Midbrain (tissue), 1 donor: ENCODE results near the gene IPP.
"Not testable (repeated sequence)": the region's sequence is repeated elsewhere in the genome, so short reads cannot be mapped to it uniquely, and the experiment has no call there.

Experiments used
- DNase-seq: peaks from one replicate; lab custom pipeline; 2025; lab: John Stamatoyannopoulos, UW

The IPP gene

GRCh38 chr1:45739641-45740156 is 10.8 kb downstream of the IPP start:
- not testable (repeated sequence) for DNase-seq

- DNase-seq, result no peak
Measured at GRCh38 chr1:45739137-45739536, 11.3 kb downstream of the IPP start.

- no peak for DNase-seq
Measured at GRCh38 chr1:45730780-45731319, 19.6 kb downstream of the IPP start.

- DNase-seq, result no peak
Measured at GRCh38 chr1:45730075-45730779, 20.2 kb downstream of the IPP start.

DNA sequence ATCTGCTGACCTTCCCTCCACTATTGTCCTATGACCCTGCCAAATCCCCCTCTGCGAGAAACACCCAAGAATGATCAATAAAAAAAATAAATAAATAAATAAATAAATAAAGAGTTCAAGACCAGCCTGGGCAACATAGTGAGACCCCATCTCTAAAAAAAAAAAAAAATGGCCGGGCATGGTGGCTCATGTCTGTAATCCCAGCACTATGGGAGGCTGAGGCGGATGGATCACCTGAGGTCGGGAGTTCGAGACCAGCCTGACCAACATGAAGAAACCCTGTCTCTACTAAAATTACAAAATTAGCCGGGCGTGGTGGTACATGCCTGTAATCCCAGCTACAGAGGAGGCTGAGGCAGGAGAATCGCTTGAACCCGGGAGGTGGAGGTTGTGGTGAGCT is 24.4 kb downstream of the IPP start:
- not testable (repeated sequence) for DNase-seq

DNA sequence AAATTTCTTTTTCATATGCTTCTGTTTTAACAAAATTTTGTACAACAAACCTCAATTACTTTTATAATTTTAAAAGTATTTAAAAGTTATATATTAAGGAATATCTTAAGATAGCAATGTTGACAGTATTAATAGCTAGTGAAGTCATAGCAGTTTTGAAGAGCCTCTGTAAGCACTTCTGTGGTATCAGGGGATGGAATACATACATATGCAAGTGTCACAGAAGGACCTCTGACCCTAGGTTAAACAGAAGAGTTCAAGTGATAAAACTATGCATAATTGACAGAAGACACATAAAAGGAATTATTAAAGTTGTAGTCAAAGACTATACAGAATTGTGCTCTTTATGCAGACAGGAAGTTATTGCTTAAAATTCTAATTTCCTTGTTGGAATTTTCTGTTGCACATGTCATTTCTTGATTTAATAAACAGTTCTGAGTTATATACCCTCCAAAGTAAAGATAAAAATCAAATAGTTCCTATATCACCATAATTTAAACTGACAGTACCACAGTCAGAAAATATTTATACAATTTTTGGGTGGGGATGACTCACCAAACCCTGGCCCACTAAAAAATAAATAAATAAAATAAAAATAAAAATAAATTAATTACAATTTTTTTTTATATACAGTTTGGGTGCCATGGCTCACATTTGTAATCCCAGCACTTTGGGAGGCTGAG is 27.1 kb downstream of the IPP start:
- no peak for DNase-seq

- DNase-seq, result no peak
Measured at GRCh38 chr1:45722809-45723208, 27.6 kb downstream of the IPP start.

DNA sequence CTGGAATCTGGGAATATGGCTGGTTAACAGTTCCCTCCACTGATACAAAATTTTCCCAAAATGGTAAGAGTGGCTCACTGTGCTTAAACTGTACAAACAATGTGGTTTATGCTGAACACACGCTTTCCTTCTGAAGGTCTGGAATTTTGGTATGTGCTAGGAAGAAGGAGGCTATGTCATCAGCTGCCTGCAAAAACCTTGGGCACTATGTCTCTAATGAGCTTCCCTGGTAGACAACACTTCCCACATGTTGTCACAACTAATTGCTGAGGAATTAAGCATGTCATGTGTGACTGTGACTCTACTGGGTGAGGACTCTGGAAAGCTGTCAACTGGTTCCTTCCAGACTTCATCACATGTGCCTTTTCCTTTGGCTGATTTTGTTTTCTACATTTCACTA is 29.2 kb downstream of the IPP start:
- DNase-seq, result no peak

GRCh38 chr1:45718289-45718688 is 32.2 kb downstream of the IPP start:
- DNase-seq, result no peak

DNA sequence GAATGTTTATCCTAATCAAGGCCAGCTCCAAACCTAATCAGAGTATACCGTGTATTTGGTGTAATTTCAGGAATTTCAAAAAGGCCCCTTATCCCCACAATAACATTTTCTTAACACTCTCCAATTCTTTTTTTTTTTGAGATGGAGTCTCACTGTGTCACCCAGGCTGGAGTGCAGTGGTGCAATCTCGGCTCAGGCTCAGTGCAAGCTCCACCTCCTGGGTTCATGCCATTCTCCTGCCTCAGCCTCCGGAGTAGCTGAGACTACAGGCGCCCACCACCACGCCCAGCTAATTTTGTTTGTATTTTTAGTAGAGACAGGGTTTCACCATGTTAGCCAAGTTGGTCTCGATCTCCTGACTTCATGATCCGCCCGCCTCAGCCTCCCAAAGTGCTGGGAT is 33.1 kb downstream of the IPP start:
- not testable (repeated sequence) for DNase-seq

- no peak for DNase-seq
Measured at GRCh38 chr1:45716700-45717099, 33.8 kb downstream of the IPP start.

DNA sequence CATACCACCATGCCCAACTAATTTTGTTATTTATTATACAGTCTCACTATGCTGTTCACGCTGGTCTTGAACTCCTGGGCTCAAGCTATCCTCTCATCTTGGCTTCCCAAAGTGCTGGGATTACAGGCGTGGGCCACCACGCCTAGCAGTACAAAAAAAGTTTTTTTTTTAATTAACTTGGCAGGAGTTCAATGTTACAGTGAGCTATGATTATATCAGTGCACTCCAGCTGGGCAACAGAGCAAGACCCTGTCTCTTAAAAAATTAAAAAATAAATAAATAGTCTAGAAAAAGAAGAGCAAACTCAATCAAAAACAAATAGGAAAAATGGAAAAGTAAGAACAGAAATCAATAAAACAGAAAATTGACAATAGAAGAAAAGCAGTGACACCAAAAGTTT is 36.7 kb downstream of the IPP start:
- no peak for DNase-seq

- DNase-seq, result no peak
Measured at GRCh38 chr1:45704637-45705036, 45.8 kb downstream of the IPP start.

GRCh38 chr1:45694823-45695222 is 55.6 kb downstream of the IPP start:
- no peak for DNase-seq

DNA sequence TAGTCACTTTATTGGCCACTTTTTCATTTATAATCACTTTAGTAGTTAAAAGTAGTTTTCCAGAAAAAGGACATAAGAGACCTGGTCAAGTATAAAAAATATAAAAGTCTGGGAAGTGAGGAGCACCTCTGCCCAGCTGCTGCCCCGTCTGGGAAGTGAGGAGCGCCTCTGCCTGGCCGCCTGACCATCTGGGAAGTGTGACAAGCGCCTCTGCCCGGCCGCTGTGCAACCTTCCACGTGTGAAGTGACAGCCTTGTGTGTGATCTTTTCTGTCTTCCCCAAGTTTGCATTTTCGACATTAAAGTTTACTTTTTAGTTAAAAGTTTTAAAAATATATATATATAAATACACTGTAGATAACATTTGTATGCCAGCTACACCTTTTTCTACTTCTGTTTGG is 56.6 kb downstream of the IPP start:
- DNase-seq, result not testable (repeated sequence)

DNA sequence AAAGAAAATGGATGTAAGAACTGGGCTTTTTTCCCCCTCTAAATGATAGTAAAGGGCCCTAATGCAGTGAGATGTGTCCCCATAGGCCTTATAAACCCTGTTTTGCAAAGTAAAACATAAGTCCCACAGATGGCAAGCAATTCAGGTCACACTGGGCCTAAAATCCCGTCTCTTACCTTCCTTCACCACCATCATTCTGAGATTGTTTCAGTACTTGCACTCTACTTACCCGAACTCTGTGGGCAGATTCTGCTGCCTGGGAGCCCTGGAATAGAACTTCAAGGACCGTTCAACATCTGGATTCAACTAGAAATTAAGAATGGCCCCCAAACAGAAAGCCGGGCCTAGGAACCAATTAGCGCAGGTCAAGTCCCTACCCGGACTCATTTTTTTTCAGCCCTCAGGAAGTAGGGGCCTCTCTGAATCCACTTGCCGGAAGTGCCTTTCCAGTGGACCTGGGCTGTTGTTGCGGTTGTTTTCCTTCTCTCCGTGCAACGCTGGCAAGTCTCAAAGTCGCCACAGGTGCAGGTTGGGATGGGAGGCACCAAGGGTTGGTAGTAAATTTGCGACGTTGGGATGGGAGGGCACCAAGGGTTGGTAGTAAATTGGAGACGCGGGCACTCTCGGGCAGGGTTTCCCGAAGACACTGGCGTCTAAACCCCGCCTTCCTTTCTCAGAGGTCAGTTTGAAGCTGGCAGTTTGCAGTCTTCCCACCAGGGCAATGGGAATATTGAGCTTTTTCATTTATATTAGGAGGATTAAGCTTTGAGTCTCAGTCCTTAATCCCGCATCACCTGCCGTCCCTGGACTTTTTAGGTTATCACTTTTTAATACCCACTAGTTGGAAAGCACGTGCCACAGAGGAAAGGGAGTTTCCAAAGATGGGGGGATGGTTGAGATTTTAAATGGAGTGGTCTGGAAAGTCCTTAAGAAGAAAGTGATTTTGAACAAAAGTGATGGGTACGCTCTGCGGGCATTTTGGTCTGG is 62.4 kb downstream of the IPP start, which contains the start of gene TMEM69:
Gene TMEM69, plus strand, starts transcription at position 428 of the 987 bp plus-strand sequence. CDS start 2,888 bp downstream, outside the sequence.
- peak; percentile 83 for DNase-seq

GRCh38 chr1:45687014-45687753 is 63.3 kb downstream of the IPP start:
- DNase-seq, result peak; percentile 98

DNA sequence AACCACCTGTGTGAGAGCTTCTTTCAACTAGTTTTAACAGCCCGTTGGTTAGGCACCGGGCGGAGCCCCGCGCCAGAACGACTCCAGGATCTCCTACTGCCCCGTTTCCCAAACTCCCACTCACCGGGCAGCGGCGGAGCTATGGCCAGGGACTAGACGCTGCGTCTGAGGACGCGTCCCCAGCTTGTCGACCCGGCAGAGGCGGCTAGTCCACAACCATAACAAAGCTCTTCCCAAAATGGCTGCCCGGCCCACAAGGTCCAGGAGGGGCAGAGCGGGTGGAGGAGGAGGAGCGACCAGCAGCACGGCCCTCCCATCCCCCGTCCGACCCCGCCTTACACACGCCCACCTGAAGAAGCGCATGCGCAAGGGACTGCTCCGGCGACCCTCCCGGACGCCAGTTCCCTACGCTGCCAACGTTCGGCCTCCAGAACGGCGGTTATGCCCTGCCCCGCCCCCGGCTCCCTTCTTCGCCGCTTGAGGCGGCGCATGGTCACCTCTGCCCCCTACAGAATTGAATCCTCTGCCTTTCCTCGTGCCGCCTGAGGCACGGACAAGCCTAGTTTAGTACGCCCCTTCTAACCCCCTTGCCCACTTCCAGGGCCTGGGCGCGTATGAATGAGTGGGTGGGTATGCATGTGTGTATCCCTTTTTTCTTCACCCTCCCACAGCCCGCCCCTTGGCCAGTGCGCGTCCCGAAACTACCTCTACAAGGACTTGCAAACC is 64.0 kb downstream of the IPP start, which contains the start of gene GPBP1L1:
Gene GPBP1L1, minus strand, starts transcription at position 246 of the 726 bp plus-strand sequence. CDS start 27,446 bp downstream, outside the sequence.
- peak; percentile 97 for DNase-seq

GRCh38 chr1:45686015-45686287 is 64.5 kb downstream of the IPP start:
- DNase-seq, result peak; percentile 68

DNA sequence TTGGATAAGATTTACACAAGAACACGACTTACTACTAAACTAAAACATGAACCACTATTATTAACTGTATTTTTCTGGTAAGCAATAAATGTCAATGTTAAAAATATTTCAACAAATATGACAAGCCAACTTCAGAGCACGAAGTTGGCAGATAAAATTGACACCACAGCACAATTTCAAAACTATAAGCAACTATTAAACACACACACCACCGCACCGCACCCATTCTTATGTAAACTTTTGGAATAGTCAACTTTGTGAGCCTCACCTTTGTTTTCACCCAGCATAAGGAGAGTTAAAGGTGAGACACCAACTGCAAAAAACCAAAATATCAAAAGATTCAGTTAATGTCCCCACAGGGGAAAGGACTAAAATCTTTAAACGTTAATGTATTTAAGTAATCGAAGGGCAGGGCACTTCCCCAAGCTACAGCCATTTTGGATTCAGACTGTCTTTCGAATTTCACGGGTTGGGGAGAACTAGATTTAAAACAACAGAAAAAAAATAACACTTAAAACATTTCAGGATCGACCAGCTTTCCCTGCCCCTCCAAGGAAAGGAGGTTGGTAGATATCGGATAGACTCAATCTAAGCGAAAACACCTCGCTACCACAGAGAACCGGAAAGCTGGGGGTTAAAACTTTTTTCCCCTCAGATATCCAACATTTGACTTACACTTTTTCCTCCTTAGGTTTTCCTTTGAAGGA is 65.0 kb downstream of the IPP start:
- no peak for DNase-seq
